PC-9 (cell line): ENCODE results near the gene TMOD3. TPM values are rescaled to one million over a fixed set of nuclear protein-coding genes. Genes with fewer than 3 reads are reported as not detected.

ENCODE experiments used
- BruUV-seq: library from RNA; stranded (reverse); fragments of 400-500 nt; replicated peaks from 2 replicates; lab custom pipeline; 2021; lab: Mats Ljungman, UMichigan
- CTCF ChIA-PET: fragments of 300-600 bp; sonication (Branson Sonifier 250); formaldehyde crosslinking; loops from one replicate; lab custom pipeline; 2022; ENCODE audit warnings: antibody characterized with exemption; lab: Charles Lee
- POLR2A ChIA-PET: fragments of 300-600 bp; sonication (Branson Sonifier 250); formaldehyde crosslinking; loops from one replicate; lab custom pipeline; 2022; ENCODE audit warnings: antibody characterized with exemption; ENCODE audit not compliant: unreplicated experiment; lab: Charles Lee
- DNase-seq, 2 experiments: peaks; one replicate each; pipeline versions ENCODE4 v3.0.0 to v3.0.0-alpha.2; 2015 to 2022; ENCODE audit warnings: mixed read lengths in 1 of 2
- H2AFZ ChIP-seq: fragments of 200-600 bp; sonication (generic); 2 replicates; pipeline ENCODE4 v1.8.1; 2017; ENCODE audit warnings: antibody characterized with exemption
- H3F3A ChIP-seq: fragments of 200-600 bp; sonication (generic); 2 replicates; pipeline ENCODE4 v1.8.1; 2017; ENCODE audit warnings: antibody characterized with exemption, mild to moderate bottlenecking, low read depth; ENCODE audit not compliant: insufficient read depth
- H3K27ac ChIP-seq: fragments of 200-600 bp; sonication (generic); 2 replicates; pipeline ENCODE4 v1.6.1; 2016; ENCODE audit warnings: mixed run types
- H3K27me3 ChIP-seq: fragments of 200-600 bp; sonication (generic); 2 replicates; pipeline ENCODE4 v1.6.1; 2016; ENCODE audit warnings: low read depth, mixed run types; ENCODE audit not compliant: insufficient read depth
- H3K36me3 ChIP-seq: fragments of 200-600 bp; sonication (generic); 2 replicates; pipeline ENCODE4 v1.6.1; 2016; ENCODE audit warnings: low read depth, mixed run types
- H3K4me1 ChIP-seq: fragments of 200-600 bp; sonication (generic); replicated peaks from 2 replicates; pipeline ENCODE4 v1.6.1; 2016; ENCODE audit warnings: mixed run types; ENCODE audit not compliant: insufficient read depth
- H3K4me2 ChIP-seq: fragments of 200-600 bp; sonication (generic); 2 replicates; pipeline ENCODE4 v1.6.1; 2017; ENCODE audit warnings: mixed run types
- H3K4me3 ChIP-seq: fragments of 200-600 bp; sonication (generic); 2 replicates; pipeline ENCODE4 v1.6.1; 2016; ENCODE audit warnings: mixed run types
- H3K79me2 ChIP-seq: fragments of 200-600 bp; sonication (generic); 2 replicates; pipeline ENCODE4 v1.6.1; 2017; ENCODE audit warnings: low read depth, mixed run types
- H3K9me2 ChIP-seq: fragments of 200-600 bp; sonication (generic); 2 replicates; pipeline ENCODE4 v1.8.1; 2017; ENCODE audit warnings: mild to moderate bottlenecking; ENCODE audit not compliant: insufficient read depth
- H3K9me3 ChIP-seq: fragments of 200-600 bp; sonication (generic); 2 replicates; pipeline ENCODE4 v1.8.1; 2016; ENCODE audit warnings: low read depth; ENCODE audit not compliant: insufficient read depth
- H4K20me1 ChIP-seq: fragments of 200-600 bp; sonication (generic); 2 replicates; pipeline ENCODE4 v1.8.1; 2017; ENCODE audit not compliant: insufficient read depth
- CTCF ChIP-seq: fragments of 200-600 bp; sonication (generic); conservative IDR thresholded peaks from 2 replicates; pipeline ENCODE4 v1.6.1; 2017; ENCODE audit warnings: mixed run types, antibody characterized with exemption, mild to moderate bottlenecking, moderate library complexity
- EZH2 ChIP-seq: fragments of 200-600 bp; sonication (generic); IDR thresholded peaks from 2 replicates; pipeline ENCODE4 v1.8.0; 2017; ENCODE audit warnings: antibody characterized with exemption, low read depth
- intact Hi-C: fragments of 100-400 bp; cut with micrococcal nuclease; formaldehyde crosslinking; loops from one replicate; pipeline ENCODE4 v1.10.0; 2022; ENCODE audit not compliant: unreplicated experiment
- total RNA-seq: library from RNA; stranded (reverse); gene quantifications from 2 replicates; pipeline ENCODE4 v1.2.3, GENCODE V29; 2021

The TMOD3 gene
- total RNA-seq, 1 experiment from 2014 or later, result 125 TPM

- intact Hi-C loops, result no loop called here
- POLR2A ChIA-PET, result no interaction called here
- no peaks in the 10 kb centered on the region for H3K4me1 ChIP-seq
These were observed 32.3 kb downstream of the TMOD3 start for GRCh38 chr15:51861557-51862359.

GRCh38 chr15:51863131-51863530 lies 33.7 kb downstream of the TMOD3 start:
- peaks cover under 1% of the 10 kb centered on the region; the same call in 1 of the 2 replicates for H3F3A ChIP-seq
- H3K4me2 ChIP-seq, result no peak overlapping the region
- TF ChIP-seq EZH2 (no peak), CTCF (no peak)
- CTCF ChIA-PET, result interaction anchor here (0.9 kb wide), 1 partner anchor 11 kb away, joined by 3 read pairs; no protein-coding TSS in a partner anchor
- no TSS peak for BruUV-seq
- H3K9me3 ChIP-seq, result no peaks in the 10 kb centered on the region
- H3K79me2 ChIP-seq, result peaks cover 60% of the 10 kb centered on the region
- intact Hi-C loops, result no loop called here
- H3K4me1 ChIP-seq, result peaks cover 9% of the 10 kb centered on the region; the same call in 1 of the 2 replicates
- H3K27ac ChIP-seq, result no peak overlapping the region
- no peak overlapping the region for H2AFZ ChIP-seq
- H3K9me2 ChIP-seq, result no peaks in the 10 kb centered on the region
- 0 out of 2 replicates have a peak, but pooled peaks cover 4% of the 10 kb centered on the region for H3K36me3 ChIP-seq
- H4K20me1 ChIP-seq, result no peaks in the 10 kb centered on the region; the same call in 1 of the 2 replicates
- POLR2A ChIA-PET, result no interaction called here
- DNase-seq, result no peak
- no peaks in the 10 kb centered on the region for H3K27me3 ChIP-seq
- H3K4me3 ChIP-seq, result no peak overlapping the region

More at GRCh38 chr15:51861557-51862359, 32.3 kb downstream of the TMOD3 start:
- TF ChIP-seq EZH2 (no peak), CTCF (no peak)
- DNase-seq, result no peak
- no peaks in the 10 kb centered on the region; the same call in 1 of the 2 replicates for H4K20me1 ChIP-seq
- H3K4me3 ChIP-seq, result no peak overlapping the region
- H3K27ac ChIP-seq, result no peak overlapping the region
- BruUV-seq, result no TSS peak
- H3K79me2 ChIP-seq, result peaks cover 61% of the 10 kb centered on the region
- no peak overlapping the region for H2AFZ ChIP-seq
- CTCF ChIA-PET, result interaction anchor here (0.7 kb wide), 1 partner anchor 26 kb away, joined by 11 read pairs; no protein-coding TSS in a partner anchor
- H3K9me2 ChIP-seq, result no peaks in the 10 kb centered on the region
- no peak overlapping the region for H3K4me2 ChIP-seq
- H3K9me3 ChIP-seq, result no peaks in the 10 kb centered on the region
- H3K36me3 ChIP-seq, result 0 out of 2 replicates have a peak, but pooled peaks cover 4% of the 10 kb centered on the region
- no peaks in the 10 kb centered on the region for H3F3A ChIP-seq
- no peaks in the 10 kb centered on the region for H3K27me3 ChIP-seq

- intact Hi-C loops, result no loop called here
- Histone ChIP-seq H3K9me2 (no peaks in the 10 kb centered on the region), H3K4me3 (no peak overlapping the region), H3K9me3 (no peaks in the 10 kb centered on the region), H3K79me2 (peaks cover 52% of the 10 kb centered on the region), H3K36me3 (peaks cover 8% of the 10 kb centered on the region; the same call in 1 of the 2 replicates), H2AFZ (no peak overlapping the region), H3K4me1 (peaks cover 23% of the 10 kb centered on the region), H3F3A (peaks cover 13% of the 10 kb centered on the region; the same call in 1 of the 2 replicates), H4K20me1 (no peaks in the 10 kb centered on the region; the same call in 1 of the 2 replicates), H3K27ac (no peak overlapping the region), H3K27me3 (no peaks in the 10 kb centered on the region), H3K4me2 (no peak overlapping the region)
- CTCF ChIA-PET, result no interaction called here
- TF ChIP-seq EZH2 (no peak), CTCF (no peak)
- DNase-seq, result no peak
- POLR2A ChIA-PET, result no interaction called here
- BruUV-seq, result no TSS peak
These were observed 35.1 kb downstream of the TMOD3 start for GRCh38 chr15:51864408-51865056.
